K562 (cell line): Measurements from ENCODE around the gene CDKN2D. TPM values are rescaled to one million over a fixed set of nuclear protein-coding genes. Genes with fewer than 3 reads are reported as not detected.

Source experiments
- CBFB ChIP-seq: sonication (generic); formaldehyde crosslinking; IDR thresholded peaks from 2 replicates; pipeline ENCODE4 v1.4.0; 2020; ENCODE audit warnings: mild to moderate bottlenecking, missing genetic modification reagents
- KDM4B ChIP-seq, 2 experiments: fragments of 450-650 bp in 1 of 2; sonication (generic) in 1 of 2; IDR thresholded peaks; 2 replicates each; pipeline ENCODE4 v1.6.1; 2016 to 2017; ENCODE audit warnings: borderline replicate concordance in 2 of 2, antibody characterized with exemption in 1 of 2, low read depth in 1 of 2, mild to moderate bottlenecking in 1 of 2
- L3MBTL2 ChIP-seq: fragments of 450-650 bp; IDR thresholded peaks from 2 replicates; pipeline ENCODE4 v1.6.1; 2016; ENCODE audit warnings: mild to moderate bottlenecking, moderate library complexity
- MEF2D ChIP-seq: conservative IDR thresholded peaks from 2 replicates; pipeline ENCODE4 v1.6.1; 2016; ENCODE audit warnings: low read depth, missing genetic modification characterization, missing compliant biosample characterization
- RAD21 ChIP-seq, 2 experiments: fragments of 250-450 bp in 1 of 2; fragments of 450-650 bp in 1 of 2; sonication (Bioruptor Pico) in 1 of 2; formaldehyde crosslinking in 1 of 2; IDR thresholded peaks in 1 of 2; conservative IDR thresholded peaks in 1 of 2; 2 replicates each; pipeline versions ENCODE4 v1.4.0 to v1.8.0; 2020 to 2022; ENCODE audit warnings: mild to moderate bottlenecking in 2 of 2, moderate library complexity in 1 of 2
- SAP30 ChIP-seq: fragments of 200-600 bp; sonication (generic); IDR thresholded peaks from 2 replicates; pipeline ENCODE4 v1.6.1; 2012; ENCODE audit warnings: borderline replicate concordance, low read depth, mild to moderate bottlenecking, moderate library complexity, low read length, control low read depth, inconsistent platforms; ENCODE audit not compliant: insufficient read depth, poor library complexity, severe bottlenecking
- SIX5 ChIP-seq, 2 experiments: IDR thresholded peaks; 2 replicates each; pipeline ENCODE4 v1.6.1; 2011; ENCODE audit warnings: low read length in 2 of 2, borderline replicate concordance in 1 of 2, low read depth in 1 of 2, mild to moderate bottlenecking in 1 of 2, moderate library complexity in 1 of 2; ENCODE audit not compliant: insufficient read depth in 1 of 2
- TOE1 ChIP-seq, 2 experiments: fragments of 450-650 bp in 1 of 2; sonication (generic) in 1 of 2; formaldehyde crosslinking in 1 of 2; IDR thresholded peaks; 2 replicates each; pipeline versions ENCODE4 v1.7.1 to v1.8.0; 2016 to 2022; ENCODE audit warnings: borderline replicate concordance in 2 of 2, mild to moderate bottlenecking in 2 of 2, antibody characterized with exemption in 1 of 2, inconsistent platforms in 1 of 2, low read depth in 1 of 2, missing genetic modification reagents in 1 of 2, moderate library complexity in 1 of 2
- ZNF12 ChIP-seq: sonication (generic); formaldehyde crosslinking; IDR thresholded peaks from 2 replicates; pipeline ENCODE4 v1.4.0; 2020; ENCODE audit warnings: mild to moderate bottlenecking, missing genetic modification reagents
- ZNF197 ChIP-seq: fragments of 200-800 bp; sonication (Bioruptor generic); IDR thresholded peaks from 2 replicates; pipeline ENCODE4 v1.6.1; 2016; ENCODE audit warnings: low read depth, missing genetic modification characterization, missing compliant biosample characterization
- ZNF239 ChIP-seq: fragments of 250-450 bp; sonication (Bioruptor Pico); IDR thresholded peaks from 2 replicates; pipeline ENCODE4 v1.4.0; 2020; ENCODE audit warnings: mild to moderate bottlenecking
- ZNF717 ChIP-seq: fragments of 250-450 bp; sonication (Bioruptor Pico); IDR thresholded peaks from 2 replicates; pipeline ENCODE4 v1.5.0; 2021
- polyA plus RNA-seq, 8 experiments: library from polyadenylated mRNA; depleted of rRNA in 4 of 8; stranded (reverse) in 5 of 8; unstranded in 3 of 8; fragments of >200 nt; fragmentation: Nextera tagmentation in 2 of 8; fragmentation: Illumina TruSeq in 1 of 8; extraction: Ambion mirVana in 2 of 8; extraction: Trizol in 1 of 8; gene quantifications; 2 replicates each; pipeline versions ENCODE4 v1.2.1 to v1.2.3, GENCODE V29; 2011 to 2014; ENCODE audit warnings: inconsistent platforms in 1 of 8, missing spikeins in 1 of 8
- total RNA-seq, 7 experiments: library from RNA; depleted of rRNA in 6 of 7; stranded (reverse); fragments of >200 nt in 6 of 7; fragmentation: Illumina TruSeq in 2 of 7; extraction: Trizol in 2 of 7; gene quantifications; 2 replicates each; pipeline versions ENCODE4 v1.2.1 to v1.2.3, GENCODE V29; 2011 to 2021; ENCODE audit warnings: low replicate concordance in 1 of 7
- TF ChIP-seq, protein P1 (sequence below), 2 experiments: fragments of 450-650 bp in 1 of 2; sonication (generic) in 1 of 2; formaldehyde crosslinking in 1 of 2; IDR thresholded peaks; 2 replicates each; pipeline versions ENCODE4 v1.7.1 to v1.9.0; 2016 to 2022; ENCODE audit warnings: inconsistent platforms in 1 of 2, mild to moderate bottlenecking in 1 of 2, missing genetic modification reagents in 1 of 2
- TF ChIP-seq, protein P2 (sequence below): sonication (generic); formaldehyde crosslinking; IDR thresholded peaks from 2 replicates; pipeline ENCODE4 v1.8.1; 2023; ENCODE audit warnings: mild to moderate bottlenecking, missing genetic modification reagents

CDKN2D gene
- total and polyA plus RNA-seq, 9 of the 15 experiments (the other 6 are each of a cell fraction or from before 2014, with no cell fraction given), result 0.41 to 8.2 (median 3.7) TPM

GRCh38 chr19:10602330-10603083, 33.7 kb upstream of the CDKN2D start (continued):
- TF ChIP-seq, protein P1, sequence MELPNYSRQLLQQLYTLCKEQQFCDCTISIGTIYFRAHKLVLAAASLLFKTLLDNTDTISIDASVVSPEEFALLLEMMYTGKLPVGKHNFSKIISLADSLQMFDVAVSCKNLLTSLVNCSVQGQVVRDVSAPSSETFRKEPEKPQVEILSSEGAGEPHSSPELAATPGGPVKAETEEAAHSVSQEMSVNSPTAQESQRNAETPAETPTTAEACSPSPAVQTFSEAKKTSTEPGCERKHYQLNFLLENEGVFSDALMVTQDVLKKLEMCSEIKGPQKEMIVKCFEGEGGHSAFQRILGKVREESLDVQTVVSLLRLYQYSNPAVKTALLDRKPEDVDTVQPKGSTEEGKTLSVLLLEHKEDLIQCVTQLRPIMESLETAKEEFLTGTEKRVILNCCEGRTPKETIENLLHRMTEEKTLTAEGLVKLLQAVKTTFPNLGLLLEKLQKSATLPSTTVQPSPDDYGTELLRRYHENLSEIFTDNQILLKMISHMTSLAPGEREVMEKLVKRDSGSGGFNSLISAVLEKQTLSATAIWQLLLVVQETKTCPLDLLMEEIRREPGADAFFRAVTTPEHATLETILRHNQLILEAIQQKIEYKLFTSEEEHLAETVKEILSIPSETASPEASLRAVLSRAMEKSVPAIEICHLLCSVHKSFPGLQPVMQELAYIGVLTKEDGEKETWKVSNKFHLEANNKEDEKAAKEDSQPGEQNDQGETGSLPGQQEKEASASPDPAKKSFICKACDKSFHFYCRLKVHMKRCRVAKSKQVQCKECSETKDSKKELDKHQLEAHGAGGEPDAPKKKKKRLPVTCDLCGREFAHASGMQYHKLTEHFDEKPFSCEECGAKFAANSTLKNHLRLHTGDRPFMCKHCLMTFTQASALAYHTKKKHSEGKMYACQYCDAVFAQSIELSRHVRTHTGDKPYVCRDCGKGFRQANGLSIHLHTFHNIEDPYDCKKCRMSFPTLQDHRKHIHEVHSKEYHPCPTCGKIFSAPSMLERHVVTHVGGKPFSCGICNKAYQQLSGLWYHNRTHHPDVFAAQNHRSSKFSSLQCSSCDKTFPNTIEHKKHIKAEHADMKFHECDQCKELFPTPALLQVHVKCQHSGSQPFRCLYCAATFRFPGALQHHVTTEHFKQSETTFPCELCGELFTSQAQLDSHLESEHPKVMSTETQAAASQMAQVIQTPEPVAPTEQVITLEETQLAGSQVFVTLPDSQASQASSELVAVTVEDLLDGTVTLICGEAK (IDR thresholded peaks at IDR 0.05), result 0 out of 2 replicates have a peak, but pooled peaks have one; percentile 52
- TF ChIP-seq, protein P1 (CRISPR knock-in tag; IDR thresholded peaks at IDR 0.05), result no peak
- TF ChIP-seq RAD21 (CRISPR knock-in tag; conservative IDR thresholded peaks at IDR 0.05 in 1 of 2, IDR thresholded peaks at IDR 0.05 in 1 of 2), result no peak
- no peak for TF ChIP-seq ZNF239 (CRISPR knock-in tag)
- 0 out of 4 replicates have a peak, but pooled peaks of 1 of the 2 experiments have one; percentile 39 for TF ChIP-seq KDM4B (IDR thresholded peaks at IDR 0.05; ENCODE audit: borderline replicate concordance in 2 of 2, low read depth in 1 of 2)
- TF ChIP-seq L3MBTL2, result no peak
- TF ChIP-seq SAP30, result peak; percentile 18
- no peak for TF ChIP-seq ZNF717 (CRISPR knock-in tag)
- TF ChIP-seq TOE1 (IDR thresholded peaks at IDR 0.05; ENCODE audit: borderline replicate concordance), result no peak
- TF ChIP-seq TOE1 (CRISPR knock-in tag; IDR thresholded peaks at IDR 0.05; ENCODE audit: borderline replicate concordance, low read depth), result no peak
- TF ChIP-seq, protein P2, sequence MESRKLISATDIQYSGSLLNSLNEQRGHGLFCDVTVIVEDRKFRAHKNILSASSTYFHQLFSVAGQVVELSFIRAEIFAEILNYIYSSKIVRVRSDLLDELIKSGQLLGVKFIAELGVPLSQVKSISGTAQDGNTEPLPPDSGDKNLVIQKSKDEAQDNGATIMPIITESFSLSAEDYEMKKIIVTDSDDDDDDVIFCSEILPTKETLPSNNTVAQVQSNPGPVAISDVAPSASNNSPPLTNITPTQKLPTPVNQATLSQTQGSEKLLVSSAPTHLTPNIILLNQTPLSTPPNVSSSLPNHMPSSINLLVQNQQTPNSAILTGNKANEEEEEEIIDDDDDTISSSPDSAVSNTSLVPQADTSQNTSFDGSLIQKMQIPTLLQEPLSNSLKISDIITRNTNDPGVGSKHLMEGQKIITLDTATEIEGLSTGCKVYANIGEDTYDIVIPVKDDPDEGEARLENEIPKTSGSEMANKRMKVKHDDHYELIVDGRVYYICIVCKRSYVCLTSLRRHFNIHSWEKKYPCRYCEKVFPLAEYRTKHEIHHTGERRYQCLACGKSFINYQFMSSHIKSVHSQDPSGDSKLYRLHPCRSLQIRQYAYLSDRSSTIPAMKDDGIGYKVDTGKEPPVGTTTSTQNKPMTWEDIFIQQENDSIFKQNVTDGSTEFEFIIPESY (CRISPR knock-in tag), result no peak
- no peak for TF ChIP-seq CBFB
- TF ChIP-seq MEF2D (tag), result no peak
- no peak for TF ChIP-seq ZNF197 (CRISPR knock-in tag)
- no peak for TF ChIP-seq ZNF12 (CRISPR knock-in tag)
- TF ChIP-seq SIX5 (IDR thresholded peaks at IDR 0.05; ENCODE audit: borderline replicate concordance in 1 of 2, insufficient read depth in 1 of 2, low read depth in 1 of 2, low read length in 2 of 2), result no peak
